Astrocyte (in vitro differentiated cells and primary cell): ENCODE data around the gene CCDC34. TPM values are rescaled to one million over a fixed set of nuclear protein-coding genes. Genes with fewer than 3 reads are reported as not detected.

Experiments used
- DNase-seq: peaks from one replicate; pipeline ENCODE4 v3.0.0-alpha.2; 2010; ENCODE audit warnings: low read depth
- FAIRE-seq: peaks from 2 replicates; lab custom pipeline; 2011; peaks lifted over from hg19 to GRCh38; lab: Jason Lieb, UNC
- H2AFZ ChIP-seq: 2 replicates; pipeline ENCODE4 v1.6.0; 2012; ENCODE audit warnings: low read depth, low read length, inconsistent platforms
- H3K27ac ChIP-seq: 2 replicates; pipeline ENCODE4 v1.5.1; 2011; ENCODE audit warnings: low read depth, low read length, inconsistent platforms
- H3K27me3 ChIP-seq: 2 replicates; pipeline ENCODE4 v1.6.0; 2011; ENCODE audit warnings: low read length, inconsistent platforms; ENCODE audit not compliant: insufficient read depth
- H3K36me3 ChIP-seq: 2 replicates; pipeline ENCODE4 v1.5.1; 2011; ENCODE audit warnings: low read length, inconsistent platforms; ENCODE audit not compliant: insufficient read depth
- H3K4me1 ChIP-seq: 2 replicates; pipeline ENCODE4 v1.5.1; 2011; ENCODE audit warnings: low read length, inconsistent platforms; ENCODE audit not compliant: insufficient read depth
- H3K4me2 ChIP-seq: 2 replicates; pipeline ENCODE4 v1.6.0; 2012; ENCODE audit warnings: low read length, inconsistent platforms
- H3K4me3 ChIP-seq: 2 replicates; pipeline ENCODE4 v1.5.1; 2011; ENCODE audit warnings: low read depth, mild to moderate bottlenecking, low read length, inconsistent platforms; ENCODE audit not compliant: insufficient read depth
- H3K79me2 ChIP-seq: 2 replicates; pipeline ENCODE4 v1.6.0; 2012; ENCODE audit warnings: mild to moderate bottlenecking, low read length, inconsistent platforms; ENCODE audit not compliant: insufficient read depth
- H3K9ac ChIP-seq: 2 replicates; pipeline ENCODE4 v1.6.0; 2012; ENCODE audit warnings: mild to moderate bottlenecking, low read length, inconsistent platforms
- H3K9me3 ChIP-seq: 2 replicates; pipeline ENCODE4 v1.5.1; 2012; ENCODE audit warnings: low read depth, mild to moderate bottlenecking, low read length, inconsistent platforms; ENCODE audit not compliant: insufficient read depth
- H4K20me1 ChIP-seq: 2 replicates; pipeline ENCODE4 v1.6.0; 2012; ENCODE audit warnings: low read length, inconsistent platforms; ENCODE audit not compliant: insufficient read depth
- H3K27ac Mint-ChIP-seq: one replicate; pipeline ENCODE4 v1.8.0; 2021; ENCODE audit warnings: mild to moderate bottlenecking, mixed read lengths; ENCODE audit not compliant: unreplicated experiment
- H3K27me3 Mint-ChIP-seq: one replicate; pipeline ENCODE4 v1.8.0; 2021; ENCODE audit warnings: low read depth, mixed read lengths; ENCODE audit not compliant: unreplicated experiment
- H3K36me3 Mint-ChIP-seq: one replicate; pipeline ENCODE4 v1.8.0; 2021; ENCODE audit warnings: low read depth, mixed read lengths; ENCODE audit not compliant: unreplicated experiment
- H3K4me1 Mint-ChIP-seq: one replicate; pipeline ENCODE4 v1.8.0; 2021; ENCODE audit warnings: low read depth, mixed read lengths; ENCODE audit not compliant: unreplicated experiment
- H3K4me3 Mint-ChIP-seq: one replicate; pipeline ENCODE4 v1.8.0; 2021; ENCODE audit warnings: mild to moderate bottlenecking, moderate library complexity, mixed read lengths; ENCODE audit not compliant: unreplicated experiment
- H3K9me3 Mint-ChIP-seq: one replicate; pipeline ENCODE4 v1.8.0; 2021; ENCODE audit warnings: mild to moderate bottlenecking, mixed read lengths; ENCODE audit not compliant: unreplicated experiment
- EZH2 ChIP-seq: IDR thresholded peaks from 2 replicates; pipeline ENCODE4 v1.6.1; 2012; ENCODE audit warnings: mild to moderate bottlenecking, low read length, inconsistent platforms; ENCODE audit not compliant: insufficient read depth
- total RNA-seq: library from RNA; stranded (reverse); gene quantifications from 2 replicates; pipeline ENCODE4 v1.2.1, GENCODE V29; 2021
- TF ChIP-seq, protein P1 (sequence below): IDR thresholded peaks from 2 replicates; pipeline ENCODE4 v1.5.1; 2011; ENCODE audit warnings: low read depth, mild to moderate bottlenecking, inconsistent platforms, low read length, moderate library complexity; ENCODE audit not compliant: insufficient read depth

CCDC34 gene
- total RNA-seq, 1 donor from 2014 or later, result 12.8 TPM

DNA sequence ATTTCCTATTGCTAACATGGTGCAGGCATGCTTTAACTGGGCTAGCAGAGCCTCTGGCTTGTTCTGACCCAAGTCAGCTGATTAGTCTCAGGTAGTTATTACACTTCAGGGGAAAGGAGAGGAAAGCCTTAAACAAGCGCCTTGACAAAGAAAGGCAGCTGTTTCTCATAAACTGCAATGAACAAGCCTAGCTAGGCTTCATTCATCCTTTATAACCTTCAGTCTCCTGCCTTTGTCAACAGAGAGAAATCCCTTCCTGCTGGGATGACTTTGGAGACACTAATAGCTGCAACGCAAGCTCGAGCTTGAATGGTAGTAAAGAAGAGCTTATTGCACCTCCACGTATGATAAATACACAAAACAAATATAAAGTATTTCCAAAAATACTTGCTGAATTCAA is 68.4 kb downstream of the CCDC34 start:
- Histone ChIP-seq H2AFZ (peak overlapping the region; percentile 30), H3K36me3 (no peaks in the 10 kb centered on the region), H3K4me2 (no peak overlapping the region), H3K79me2 (no peaks in the 10 kb centered on the region), H3K9ac (peak overlapping the region; percentile 27), H3K4me1 (peaks cover 10% of the 10 kb centered on the region), H3K27ac (peak overlapping the region; percentile 55), H3K4me3 (no peak overlapping the region), H3K9me3 (no peaks in the 10 kb centered on the region), H3K27me3 (no peaks in the 10 kb centered on the region), H4K20me1 (no peaks in the 10 kb centered on the region)
- peaks cover 4% of the 10 kb centered on the region for H3K36me3 Mint-ChIP-seq
- no peak overlapping the region for H3K4me3 Mint-ChIP-seq
- H3K27me3 Mint-ChIP-seq, result no peaks in the 10 kb centered on the region
- H3K9me3 Mint-ChIP-seq, result peaks cover 8% of the 10 kb centered on the region
- FAIRE-seq, result no peak
- TF ChIP-seq, protein P1, sequence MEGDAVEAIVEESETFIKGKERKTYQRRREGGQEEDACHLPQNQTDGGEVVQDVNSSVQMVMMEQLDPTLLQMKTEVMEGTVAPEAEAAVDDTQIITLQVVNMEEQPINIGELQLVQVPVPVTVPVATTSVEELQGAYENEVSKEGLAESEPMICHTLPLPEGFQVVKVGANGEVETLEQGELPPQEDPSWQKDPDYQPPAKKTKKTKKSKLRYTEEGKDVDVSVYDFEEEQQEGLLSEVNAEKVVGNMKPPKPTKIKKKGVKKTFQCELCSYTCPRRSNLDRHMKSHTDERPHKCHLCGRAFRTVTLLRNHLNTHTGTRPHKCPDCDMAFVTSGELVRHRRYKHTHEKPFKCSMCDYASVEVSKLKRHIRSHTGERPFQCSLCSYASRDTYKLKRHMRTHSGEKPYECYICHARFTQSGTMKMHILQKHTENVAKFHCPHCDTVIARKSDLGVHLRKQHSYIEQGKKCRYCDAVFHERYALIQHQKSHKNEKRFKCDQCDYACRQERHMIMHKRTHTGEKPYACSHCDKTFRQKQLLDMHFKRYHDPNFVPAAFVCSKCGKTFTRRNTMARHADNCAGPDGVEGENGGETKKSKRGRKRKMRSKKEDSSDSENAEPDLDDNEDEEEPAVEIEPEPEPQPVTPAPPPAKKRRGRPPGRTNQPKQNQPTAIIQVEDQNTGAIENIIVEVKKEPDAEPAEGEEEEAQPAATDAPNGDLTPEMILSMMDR, result no peak
- no peak for TF ChIP-seq EZH2
- no peak for DNase-seq
- peaks cover 18% of the 10 kb centered on the region for H3K4me1 Mint-ChIP-seq
- H3K27ac Mint-ChIP-seq, result no peak overlapping the region

DNA sequence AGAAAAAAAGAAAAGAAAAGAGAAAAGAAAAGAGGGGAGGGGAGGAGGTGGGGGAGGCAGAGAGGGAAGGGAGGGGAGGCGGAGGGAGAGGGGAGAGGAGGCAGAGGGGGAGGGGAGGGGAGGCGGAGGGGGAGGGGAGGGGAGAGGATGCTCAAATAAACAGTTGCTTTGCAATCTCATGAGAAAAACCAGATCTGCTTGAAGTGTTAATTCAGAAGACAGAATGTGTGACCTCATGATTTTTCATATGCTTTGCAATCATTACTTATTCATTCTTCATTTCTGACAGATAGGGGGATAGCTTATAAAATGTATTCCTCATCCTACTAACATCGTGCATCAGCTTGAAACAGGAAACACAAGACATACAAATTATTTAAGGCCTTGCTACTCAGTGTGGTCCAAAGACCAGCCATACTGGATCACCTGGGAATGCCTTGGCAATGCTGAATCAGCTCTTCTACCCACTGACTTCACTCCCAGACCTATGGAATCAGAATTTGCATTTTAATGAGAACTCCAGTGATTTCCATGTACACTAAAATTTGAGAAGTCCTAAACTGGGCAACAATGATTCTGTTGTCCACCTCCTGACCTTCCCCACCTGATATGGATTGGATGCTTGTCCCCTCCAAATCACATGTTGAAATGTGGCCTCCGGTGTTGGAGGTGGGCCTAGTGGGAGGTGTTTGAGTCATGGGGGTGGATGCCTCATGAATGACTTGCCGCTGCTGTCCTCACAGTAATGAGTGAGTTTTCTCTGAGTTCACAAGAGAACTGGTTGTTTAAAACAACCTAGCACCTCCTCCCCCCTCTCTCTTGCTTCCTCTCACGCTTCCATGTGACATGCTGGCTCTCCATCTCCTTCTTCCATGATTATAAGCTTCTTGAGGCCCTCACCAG is 69.2 kb downstream of the CCDC34 start:
- H3K27ac Mint-ChIP-seq, result peak overlapping the region; percentile 84
- H3K9me3 Mint-ChIP-seq, result peaks cover 8% of the 10 kb centered on the region
- FAIRE-seq, result peak; percentile 34
- H3K4me3 Mint-ChIP-seq, result no peak overlapping the region
- no peak for TF ChIP-seq EZH2
- TF ChIP-seq, protein P1, result no peak
- no peaks in the 10 kb centered on the region for H3K79me2 ChIP-seq
- H3K4me3 ChIP-seq, result no peak overlapping the region
- H3K4me1 Mint-ChIP-seq, result peaks cover 18% of the 10 kb centered on the region
- no peaks in the 10 kb centered on the region for H3K36me3 ChIP-seq
- H3K36me3 Mint-ChIP-seq, result peaks cover 4% of the 10 kb centered on the region
- no peaks in the 10 kb centered on the region for H3K9me3 ChIP-seq
- no peaks in the 10 kb centered on the region for H4K20me1 ChIP-seq
- peak overlapping the region; percentile 27 for H3K9ac ChIP-seq
- peak overlapping the region; percentile 30 for H2AFZ ChIP-seq
- H3K27me3 Mint-ChIP-seq, result no peaks in the 10 kb centered on the region
- no peaks in the 10 kb centered on the region for H3K27me3 ChIP-seq
- H3K4me1 ChIP-seq, result peaks cover 10% of the 10 kb centered on the region
- H3K4me2 ChIP-seq, result no peak overlapping the region
- peak overlapping the region; percentile 55 for H3K27ac ChIP-seq
- peak; percentile 87 for DNase-seq

DNA sequence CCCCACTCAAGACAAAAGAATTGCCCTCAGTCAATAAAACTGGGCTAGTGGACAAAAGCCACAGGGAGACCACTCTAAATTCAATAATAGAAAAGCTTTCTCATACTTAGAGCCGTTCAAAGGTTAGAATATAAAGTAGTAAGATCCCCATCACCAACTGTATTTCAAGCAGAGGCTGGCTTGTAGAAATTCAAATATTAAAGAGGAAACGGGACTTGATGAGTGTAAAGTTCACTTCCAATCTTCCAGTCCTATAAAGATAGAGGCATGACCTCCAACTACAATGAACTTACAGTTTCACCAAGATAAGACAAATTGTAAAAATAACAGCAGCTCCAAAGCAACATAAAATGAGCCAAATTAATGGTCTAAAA is 70.4 kb downstream of the CCDC34 start:
- Mint-ChIP-seq H3K27ac (no peak overlapping the region), H3K36me3 (peaks cover 4% of the 10 kb centered on the region), H3K4me3 (no peak overlapping the region), H3K4me1 (peaks cover 18% of the 10 kb centered on the region), H3K27me3 (no peaks in the 10 kb centered on the region), H3K9me3 (peaks cover 8% of the 10 kb centered on the region)
- no peak overlapping the region for H3K27ac ChIP-seq
- no peak overlapping the region for H2AFZ ChIP-seq
- TF ChIP-seq EZH2, result no peak
- TF ChIP-seq, protein P1, result no peak
- no peak overlapping the region for H3K4me2 ChIP-seq
- no peaks in the 10 kb centered on the region for H3K27me3 ChIP-seq
- no peak for FAIRE-seq
- no peaks in the 10 kb centered on the region for H3K79me2 ChIP-seq
- H3K9ac ChIP-seq, result no peak overlapping the region
- no peaks in the 10 kb centered on the region for H4K20me1 ChIP-seq
- no peaks in the 10 kb centered on the region for H3K9me3 ChIP-seq
- peaks cover 10% of the 10 kb centered on the region for H3K4me1 ChIP-seq
- no peak for DNase-seq
- H3K4me3 ChIP-seq, result no peak overlapping the region
- no peaks in the 10 kb centered on the region for H3K36me3 ChIP-seq
